BJ (cell line): ENCODE data around the gene GTF2A1. TPM values are rescaled to one million over a fixed set of nuclear protein-coding genes. Genes with fewer than 3 reads are reported as not detected.
A peak's percentile ranks its signal among the peaks of the same experiment; 100 is the strongest.
"Not testable (repeated sequence)": the region's sequence is repeated elsewhere in the genome, so short reads cannot be mapped to it uniquely, and the experiment has no call there.

Experiments
- CTCF ChIA-PET: fragments of 350-600 bp; formaldehyde crosslinking; extraction: SDS; loops from one replicate; lab custom pipeline; 2021; ENCODE audit warnings: antibody characterized with exemption, inconsistent platforms; lab: Yijun Ruan, JAX
- POLR2A ChIA-PET: fragments of 300-600 bp; sonication (Branson Sonifier 250); formaldehyde crosslinking; extraction: SDS; loops from one replicate; lab custom pipeline; 2021; ENCODE audit warnings: antibody characterized with exemption; lab: Charles Lee
- DNase-seq: peaks from one replicate; pipeline ENCODE4 v3.0.0-alpha.2; 2011; ENCODE audit warnings: low read depth
- H3K27me3 ChIP-seq: 2 replicates; pipeline ENCODE4 v1.6.0; 2011; ENCODE audit warnings: low read length; ENCODE audit not compliant: control insufficient read depth, insufficient read depth
- H3K36me3 ChIP-seq: 2 replicates; pipeline ENCODE4 v1.5.1; 2011; ENCODE audit warnings: low read length; ENCODE audit not compliant: control insufficient read depth, insufficient read depth
- H3K4me3 ChIP-seq: 2 replicates; pipeline ENCODE4 v1.5.1; 2011; ENCODE audit warnings: low read depth, mild to moderate bottlenecking, control low read depth, low read length
- CTCF ChIP-seq: IDR thresholded peaks from 2 replicates; pipeline ENCODE4 v1.5.1; 2011; ENCODE audit warnings: low read depth, mild to moderate bottlenecking, control low read depth, inconsistent platforms, low read length, moderate library complexity; ENCODE audit not compliant: insufficient read depth
- polyA plus RNA-seq: library from polyadenylated mRNA; depleted of rRNA; stranded (reverse); fragments of >200 nt; gene quantifications from 2 replicates; pipeline ENCODE4 v1.2.3, GENCODE V29; 2011

GTF2A1 gene
- polyA plus RNA-seq, 1 experiment: 25.7 TPM

GRCh38 chr14:81231540-81231939, 10.8 kb upstream of the GTF2A1 start:
- 0 out of 2 replicates have a peak, but pooled peaks cover 3% of the 10 kb centered on the region for H3K27me3 ChIP-seq
- H3K4me3 ChIP-seq: no peak overlapping the region
- DNase-seq: no peak
- CTCF ChIA-PET: interaction anchor here (1.7 kb wide), 1 partner anchor 38 kb away, joined by 4 read pairs; no protein-coding TSS in a partner anchor
- POLR2A ChIA-PET: no interaction called here
- TF ChIP-seq CTCF: no peak
- no peaks in the 10 kb centered on the region for H3K36me3 ChIP-seq

GRCh38 chr14:81224222-81224621, 3.5 kb upstream of the GTF2A1 start:
- Histone ChIP-seq H3K27me3 (no peaks in the 10 kb centered on the region), H3K36me3 (no peaks in the 10 kb centered on the region), H3K4me3 (no peak overlapping the region)
- TF ChIP-seq CTCF: no peak
- POLR2A ChIA-PET: no interaction called here
- CTCF ChIA-PET: interaction anchor here (0.8 to 1.6 kb wide), 2 partner anchors 10 to 29 kb away, joined by 3 read pairs; no protein-coding TSS in a partner anchor
- no peak for DNase-seq

- H3K27me3 ChIP-seq, H3K4me3 ChIP-seq, H3K36me3 ChIP-seq, DNase-seq, POLR2A ChIA-PET: not testable (repeated sequence)
- CTCF ChIA-PET: interaction anchor here (0.8 kb wide), 1 partner anchor 11 kb away, joined by 3 read pairs; no protein-coding TSS in a partner anchor
Measured at GRCh38 chr14:81223788-81224187, 3.0 kb upstream of the GTF2A1 start.

GRCh38 chr14:81222691-81223090, 1.9 kb upstream of the GTF2A1 start:
- ChIA-PET CTCF (no interaction called here), POLR2A (no interaction called here)
- Histone ChIP-seq H3K4me3 (no peak overlapping the region), H3K27me3 (no peaks in the 10 kb centered on the region), H3K36me3 (no peaks in the 10 kb centered on the region)
- DNase-seq: no peak
- no peak for TF ChIP-seq CTCF

- TF ChIP-seq CTCF: no peak
- no peak for DNase-seq
- ChIA-PET CTCF (no interaction called here), POLR2A (no interaction called here)
- Histone ChIP-seq H3K4me3 (no peak overlapping the region), H3K36me3 (no peaks in the 10 kb centered on the region), H3K27me3 (no peaks in the 10 kb centered on the region)
Measured at GRCh38 chr14:81222126-81222525, 1.4 kb upstream of the GTF2A1 start.

GRCh38 chr14:81221579-81222102, 882 bp upstream of the GTF2A1 start:
- no peaks in the 10 kb centered on the region for H3K36me3 ChIP-seq
- POLR2A ChIA-PET: interaction anchor here (0.9 kb wide), 1 partner anchor 25 kb away, joined by 3 read pairs; no protein-coding TSS in a partner anchor
- DNase-seq: no peak
- H3K4me3 ChIP-seq: peak overlapping the region; percentile 58
- CTCF ChIA-PET: interaction anchor here (0.6 to 0.9 kb wide), 2 partner anchors 26 to 84 kb away, joined by 3 to 5 read pairs; no protein-coding TSS in a partner anchor
- H3K27me3 ChIP-seq: no peaks in the 10 kb centered on the region
- TF ChIP-seq CTCF: no peak
